ENCODE results near the gene MEDAG. TPM values are rescaled to one million over a fixed set of nuclear protein-coding genes. Genes with fewer than 3 reads are reported as not detected.

Gene MEDAG
- total RNA-seq, result not detected in 2 replicates
- long read RNA-seq, result 0 reads

- peaks cover 17% of the 10 kb centered on the region for H3K4me1 Mint-ChIP-seq
- no peaks in the 10 kb centered on the region for H3K9me3 Mint-ChIP-seq
- H3K27ac Mint-ChIP-seq (ENCODE audit: unreplicated experiment), result no peak within 1 kb of the TSS
- H3K4me3 Mint-ChIP-seq, result peak within 1 kb of the TSS; percentile 36
- no peak for TF ChIP-seq CTCF (conservative IDR thresholded peaks at IDR 0.05)
- no peaks in the 10 kb centered on the region for H3K36me3 Mint-ChIP-seq (ENCODE audit: low read depth)
- peaks cover 53% of the 10 kb centered on the region for H3K27me3 Mint-ChIP-seq (ENCODE audit: low read depth)
- no peak for DNase-seq (ENCODE audit: low read depth, low spot score)
Observed at GRCh38 chr13:30905932-30906383, at the start of gene MEDAG. TSS of gene MEDAG (plus strand) at chr13:30906271. CDS start at chr13:30906516, 245 bp downstream.

- H3K27ac Mint-ChIP-seq (ENCODE audit: unreplicated experiment), result no peak overlapping the region
- H3K4me1 Mint-ChIP-seq, result peaks cover 11% of the 10 kb centered on the region
- no peak for DNase-seq (ENCODE audit: low read depth, low spot score)
- no peaks in the 10 kb centered on the region for H3K36me3 Mint-ChIP-seq (ENCODE audit: low read depth)
- no peaks in the 10 kb centered on the region for H3K27me3 Mint-ChIP-seq (ENCODE audit: low read depth)
- TF ChIP-seq CTCF (conservative IDR thresholded peaks at IDR 0.05), result no peak
- H3K4me3 Mint-ChIP-seq, result no peak overlapping the region
- H3K9me3 Mint-ChIP-seq, result peaks cover 3% of the 10 kb centered on the region
Observed at GRCh38 chr13:30857018-30857417, 49.1 kb upstream of the MEDAG start.

DNA sequence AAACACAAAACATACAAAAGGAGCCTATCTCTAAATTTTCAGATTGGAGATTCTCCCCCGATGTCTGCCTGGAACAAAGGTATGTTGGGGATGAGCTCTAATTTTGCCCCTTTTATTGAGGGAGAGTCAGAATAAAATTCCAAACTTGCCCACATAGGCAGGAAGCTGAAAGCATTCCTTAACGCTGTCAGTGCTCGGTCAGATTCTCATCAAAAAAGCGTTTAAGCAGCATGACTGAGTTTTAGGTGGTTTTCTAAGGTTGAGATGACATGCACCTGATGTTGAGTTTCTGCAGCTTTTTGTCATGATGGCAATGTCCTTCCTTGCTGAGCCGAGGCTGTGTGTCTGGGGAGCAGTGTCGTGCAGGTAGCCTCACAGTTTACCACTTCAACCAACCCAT, 48.4 kb upstream of the MEDAG start:
- H3K36me3 Mint-ChIP-seq (ENCODE audit: low read depth), result no peaks in the 10 kb centered on the region

GRCh38 chr13:30859326-30859725, 46.7 kb upstream of the MEDAG start:
- no peak for TF ChIP-seq CTCF (conservative IDR thresholded peaks at IDR 0.05)
- no peak overlapping the region for H3K4me3 Mint-ChIP-seq
- DNase-seq (ENCODE audit: low read depth, low spot score), result no peak
- no peaks in the 10 kb centered on the region for H3K9me3 Mint-ChIP-seq
- H3K27ac Mint-ChIP-seq (ENCODE audit: unreplicated experiment), result no peak overlapping the region
- peaks cover 33% of the 10 kb centered on the region for H3K4me1 Mint-ChIP-seq
- no peaks in the 10 kb centered on the region for H3K36me3 Mint-ChIP-seq (ENCODE audit: low read depth)
- no peaks in the 10 kb centered on the region for H3K27me3 Mint-ChIP-seq (ENCODE audit: low read depth)

More for the DNA sequence above, 48.4 kb upstream of the MEDAG start:
- Mint-ChIP-seq H3K4me3 (no peak overlapping the region), H3K27me3 (ENCODE audit: low read depth) (no peaks in the 10 kb centered on the region), H3K27ac (ENCODE audit: unreplicated experiment) (no peak overlapping the region), H3K9me3 (no peaks in the 10 kb centered on the region), H3K4me1 (peaks cover 17% of the 10 kb centered on the region)
- no peak for TF ChIP-seq CTCF (conservative IDR thresholded peaks at IDR 0.05)
- DNase-seq (ENCODE audit: low read depth, low spot score), result no peak

DNA sequence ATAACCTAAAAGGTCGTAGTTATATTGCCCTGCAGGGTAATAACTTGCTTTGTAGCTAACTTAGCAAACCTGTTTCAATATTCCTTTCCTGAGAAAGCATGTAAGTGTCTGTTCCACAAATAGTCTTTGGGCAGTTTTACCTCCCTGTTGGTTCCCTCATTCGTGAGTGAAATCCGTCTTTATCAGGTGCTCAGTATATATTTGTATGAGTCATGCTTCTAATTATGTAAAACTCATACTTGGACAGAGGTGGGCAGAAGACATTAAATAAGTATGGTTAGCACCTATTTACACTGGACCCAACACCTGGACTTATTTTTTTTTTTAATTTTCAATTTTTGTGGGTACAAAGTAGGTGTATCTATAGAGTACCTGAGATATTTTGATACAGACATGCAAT, 44.9 kb upstream of the MEDAG start:
- Mint-ChIP-seq H3K27ac (ENCODE audit: unreplicated experiment) (no peak overlapping the region), H3K4me3 (no peak overlapping the region), H3K9me3 (no peaks in the 10 kb centered on the region), H3K27me3 (ENCODE audit: low read depth) (no peaks in the 10 kb centered on the region), H3K36me3 (ENCODE audit: low read depth) (no peaks in the 10 kb centered on the region), H3K4me1 (peaks cover 41% of the 10 kb centered on the region)
- TF ChIP-seq CTCF (conservative IDR thresholded peaks at IDR 0.05), result no peak
- DNase-seq (ENCODE audit: low read depth, low spot score), result no peak
